GM18517 (cell line): ENCODE measurements around the gene ACOT9.
A peak's percentile ranks its signal among the peaks of the same experiment; 100 is the strongest.
"Not testable (repeated sequence)": the region's sequence is repeated elsewhere in the genome, so short reads cannot be mapped to it uniquely, and the experiment has no call there.

Experiments used
- ATAC-seq: cut with Tn5 transposase; IDR thresholded peaks from one replicate; pipeline ENCODE4 v1.9.1; 2021; ENCODE audit warnings: mild to moderate bottlenecking, moderate library complexity; ENCODE audit not compliant: unreplicated experiment

Gene ACOT9, protein sequence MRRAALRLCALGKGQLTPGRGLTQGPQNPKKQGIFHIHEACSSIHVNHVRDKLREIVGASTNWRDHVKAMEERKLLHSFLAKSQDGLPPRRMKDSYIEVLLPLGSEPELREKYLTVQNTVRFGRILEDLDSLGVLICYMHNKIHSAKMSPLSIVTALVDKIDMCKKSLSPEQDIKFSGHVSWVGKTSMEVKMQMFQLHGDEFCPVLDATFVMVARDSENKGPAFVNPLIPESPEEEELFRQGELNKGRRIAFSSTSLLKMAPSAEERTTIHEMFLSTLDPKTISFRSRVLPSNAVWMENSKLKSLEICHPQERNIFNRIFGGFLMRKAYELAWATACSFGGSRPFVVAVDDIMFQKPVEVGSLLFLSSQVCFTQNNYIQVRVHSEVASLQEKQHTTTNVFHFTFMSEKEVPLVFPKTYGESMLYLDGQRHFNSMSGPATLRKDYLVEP

GRCh38 chrX:23742697-23743622 lies at the start of gene ACOT9:
Gene ACOT9 (minus strand): TSS chrX:23743276. CDS start chrX:23743144, 132 bp downstream.
- ATAC-seq = peak; percentile 87

- no peak for ATAC-seq
These were observed 47.0 kb upstream of the ACOT9 start for GRCh38 chrX:23790155-23790497.

DNA sequence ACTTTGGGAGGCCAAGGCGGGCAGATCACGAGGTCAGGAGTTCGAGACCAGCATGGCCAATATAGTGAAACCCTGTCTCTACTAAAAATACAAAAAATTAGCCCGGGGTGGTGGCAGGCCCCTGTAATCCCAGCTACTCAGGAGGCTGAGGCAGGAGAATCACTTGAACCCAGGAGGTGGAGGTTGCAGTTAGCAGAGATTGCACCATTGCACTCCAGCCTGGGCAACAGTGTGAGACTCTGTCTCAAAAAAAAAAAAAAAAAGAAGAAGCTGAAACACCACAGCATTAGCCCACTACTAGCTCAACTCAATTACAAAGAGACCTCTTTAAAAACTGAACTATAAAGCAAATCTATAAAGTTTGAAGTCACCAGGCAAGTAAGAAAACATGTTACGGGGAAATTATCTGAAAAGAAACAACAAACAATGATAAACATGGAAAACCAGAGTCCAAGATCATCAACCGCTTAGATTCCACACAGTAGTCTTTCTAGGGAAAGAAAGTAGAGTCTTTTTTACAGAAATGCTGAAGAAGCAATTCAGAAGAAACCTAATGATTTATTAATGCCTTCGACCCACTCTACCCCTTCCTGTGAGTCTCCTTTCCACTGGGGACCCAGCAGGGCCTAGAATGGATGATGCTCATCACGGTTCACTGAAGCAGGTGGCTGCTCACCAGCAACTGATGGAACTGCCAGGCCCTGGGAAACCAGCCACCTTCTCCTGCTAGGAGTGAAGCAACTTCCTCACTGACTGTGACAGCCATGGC lies 46.5 kb upstream of the ACOT9 start:
- ATAC-seq = no peak

- ATAC-seq = no peak
These were observed 45.9 kb upstream of the ACOT9 start for GRCh38 chrX:23788946-23789345.

DNA sequence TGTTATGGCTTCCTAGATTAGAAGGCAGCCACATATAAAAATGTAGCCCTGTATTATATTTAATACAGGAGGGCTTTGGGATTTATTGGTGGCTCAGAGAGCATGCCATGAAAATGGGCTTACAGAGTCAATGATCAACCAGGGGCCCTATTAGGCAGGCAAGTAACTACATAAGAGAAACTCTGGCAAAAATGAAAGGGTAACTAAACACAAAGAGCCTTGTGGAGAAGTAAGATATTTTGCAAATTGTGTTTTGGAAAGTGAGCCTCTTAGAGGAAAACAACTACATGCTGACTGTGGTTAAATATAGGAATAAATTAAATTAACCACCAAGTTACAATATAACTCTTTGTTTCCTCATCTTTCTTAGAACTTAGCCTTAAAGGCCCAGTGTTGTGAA lies 45.4 kb upstream of the ACOT9 start:
- peak; percentile 51 for ATAC-seq

GRCh38 chrX:23787745-23788118 lies 44.7 kb upstream of the ACOT9 start:
- no peak for ATAC-seq

DNA sequence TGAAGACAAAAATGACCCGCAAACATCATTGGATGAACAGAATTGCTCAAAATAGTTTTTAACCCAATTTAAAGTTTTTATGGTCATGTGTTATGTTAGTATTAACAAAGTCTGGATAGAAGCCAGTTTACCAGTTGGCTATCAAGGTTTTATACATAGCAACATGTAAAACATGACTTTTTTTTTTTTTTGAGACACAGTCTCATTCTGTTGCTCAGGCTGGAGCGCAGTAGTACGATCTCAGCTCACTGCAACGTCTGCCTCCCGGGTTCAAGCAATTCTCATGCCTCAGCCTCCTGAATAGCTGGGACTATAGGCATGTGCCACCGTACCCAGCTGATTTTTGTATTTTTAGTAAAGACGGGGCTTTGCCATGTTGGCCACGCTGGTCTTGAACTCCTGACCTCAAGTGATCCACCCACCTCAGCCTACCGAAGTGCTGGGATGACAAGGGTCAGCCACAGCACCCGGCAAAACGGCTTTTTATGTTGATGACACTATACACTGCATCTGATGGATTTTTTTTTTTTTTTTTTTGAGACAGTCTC lies 43.3 kb upstream of the ACOT9 start:
- no peak for ATAC-seq

GRCh38 chrX:23785580-23785979 lies 42.5 kb upstream of the ACOT9 start:
- ATAC-seq = no peak

DNA sequence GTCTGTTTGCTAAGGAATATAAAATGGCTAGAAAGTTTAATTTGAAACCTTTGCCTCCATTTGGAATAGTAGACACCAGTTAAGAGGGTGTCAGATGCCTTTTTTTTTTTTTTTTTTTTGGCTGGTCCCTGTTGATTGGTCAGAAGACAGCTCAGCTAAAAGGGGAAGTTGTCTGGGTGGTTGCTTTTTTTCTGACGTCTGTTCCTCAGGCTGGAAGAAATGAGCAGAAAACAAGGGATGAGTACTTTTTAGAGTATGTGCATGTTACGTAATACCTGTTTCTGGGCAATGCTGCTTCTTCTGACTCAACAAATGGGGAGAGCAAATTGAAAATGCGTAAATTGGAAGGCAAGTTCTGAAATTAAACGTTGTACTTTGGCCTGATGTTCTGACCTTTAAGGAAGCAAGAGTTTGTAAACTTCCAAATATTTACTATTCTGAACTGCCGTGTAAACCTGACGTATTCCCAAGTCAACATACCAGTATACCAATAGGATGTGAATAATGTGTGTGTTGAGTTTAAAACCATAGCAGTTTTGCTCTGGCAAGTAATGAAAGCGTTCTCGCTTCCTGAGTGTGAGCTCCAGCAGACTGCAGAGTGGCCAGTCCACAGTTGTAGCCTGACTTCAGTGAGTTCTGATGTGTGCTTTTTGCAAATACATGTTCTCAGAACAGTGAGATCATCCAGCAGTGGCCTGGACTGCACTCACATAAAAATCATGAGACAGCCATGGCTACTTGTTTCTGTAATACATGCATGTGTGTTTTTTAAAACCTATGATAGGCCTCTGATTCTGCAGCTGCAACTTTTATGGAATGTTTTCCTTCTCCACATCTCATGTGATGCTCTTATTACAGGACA lies 41.6 kb upstream of the ACOT9 start:
- no peak for ATAC-seq

GRCh38 chrX:23783589-23784469 lies 40.8 kb upstream of the ACOT9 start:
- ATAC-seq = no peak

GRCh38 chrX:23782863-23783588 lies 40.0 kb upstream of the ACOT9 start, which contains the start of gene SAT1:
Gene SAT1 (plus strand): TSS chrX:23783173. CDS start chrX:23783352, 179 bp downstream.
- peak; percentile 68 for ATAC-seq

DNA sequence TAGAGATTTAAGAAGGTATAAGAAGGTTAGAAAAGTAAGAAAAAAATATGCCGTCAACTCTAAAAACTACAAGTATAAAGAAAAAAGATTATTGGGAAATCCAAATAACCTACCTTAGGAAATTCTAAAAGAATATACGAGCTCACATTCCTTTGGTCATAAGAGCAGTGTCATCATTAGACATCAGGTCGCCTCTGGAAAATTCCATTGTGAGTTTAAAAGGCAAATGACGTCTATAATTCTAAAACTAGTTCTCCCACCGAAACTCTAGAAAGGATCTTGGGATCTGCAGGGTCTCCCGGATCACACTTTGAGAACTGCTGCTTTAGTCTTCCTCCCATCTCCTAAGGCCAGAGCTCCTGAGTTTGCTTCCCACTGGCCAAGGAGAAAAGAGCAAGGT lies 39.4 kb upstream of the ACOT9 start:
- ATAC-seq = no peak

- ATAC-seq = no peak
These were observed 35.9 kb upstream of the ACOT9 start for GRCh38 chrX:23779025-23779424.

GRCh38 chrX:23776363-23776762 lies 33.3 kb upstream of the ACOT9 start:
- ATAC-seq = no peak

- peak; percentile 91 for ATAC-seq
These were observed 30.6 kb upstream of the ACOT9 start for GRCh38 chrX:23773601-23774175.

DNA sequence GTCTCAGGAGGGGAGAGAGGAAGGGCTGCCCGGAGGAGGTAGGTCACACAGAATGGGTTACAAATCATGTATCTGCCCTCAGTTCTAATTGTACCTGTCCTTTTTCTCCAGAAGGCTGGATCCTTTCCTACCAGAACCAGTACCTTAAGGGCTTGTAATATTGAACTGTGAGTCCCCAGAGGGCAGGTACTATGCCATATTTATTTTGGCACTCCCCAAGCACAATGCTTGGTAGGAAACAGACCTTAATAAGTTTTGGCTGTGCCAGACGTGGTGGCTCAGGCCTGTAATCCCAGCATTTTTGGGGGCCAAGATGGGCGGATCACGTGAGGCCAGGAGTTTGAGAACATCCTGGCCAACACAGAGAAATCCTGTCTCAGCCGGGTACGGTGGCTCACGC lies 28.0 kb upstream of the ACOT9 start:
- not testable (repeated sequence) for ATAC-seq

- ATAC-seq = no peak
These were observed 27.1 kb upstream of the ACOT9 start for GRCh38 chrX:23770142-23770541.
